ENCODE measurements around the gene TTC16. TPM values are rescaled to one million over a fixed set of nuclear protein-coding genes. Genes with fewer than 3 reads are reported as not detected.

Gene TTC16
- total RNA-seq, 1 donor from 2014 or later, result not detected

GRCh38 chr9:127721391-127721821, 5.5 kb downstream of the TTC16 start:
- H3K4me3 Mint-ChIP-seq, result no peak overlapping the region
- ChIA-PET CTCF (no interaction called here), POLR2A (no interaction called here)
- no peaks in the 10 kb centered on the region for H3K36me3 Mint-ChIP-seq (ENCODE audit: low read depth)
- intact Hi-C loops (cut with micrococcal nuclease), result no loop called here
- H3K9me3 Mint-ChIP-seq, result no peaks in the 10 kb centered on the region
- TF ChIP-seq CTCF (IDR thresholded peaks at IDR 0.05), result no peak
- peaks cover 5% of the 10 kb centered on the region for H3K27me3 Mint-ChIP-seq
- ATAC-seq (ENCODE audit: low read depth), result no peak
- DNase-seq, result no peak
- peaks cover 2% of the 10 kb centered on the region for H3K4me1 Mint-ChIP-seq
- H3K27ac Mint-ChIP-seq, result no peak overlapping the region

- Mint-ChIP-seq H3K9me3 (no peaks in the 10 kb centered on the region), H3K4me1 (peaks cover 2% of the 10 kb centered on the region), H3K36me3 (ENCODE audit: low read depth) (no peaks in the 10 kb centered on the region), H3K27ac (no peak overlapping the region), H3K4me3 (no peak overlapping the region), H3K27me3 (peaks cover 5% of the 10 kb centered on the region)
- CTCF ChIA-PET, result no interaction called here
- TF ChIP-seq CTCF (IDR thresholded peaks at IDR 0.05), result no peak
- POLR2A ChIA-PET, result no interaction called here
- ATAC-seq (ENCODE audit: low read depth), result no peak
- intact Hi-C loops (cut with micrococcal nuclease), result no loop called here
- no peak for DNase-seq
Measured at GRCh38 chr9:127722055-127722745, 6.3 kb downstream of the TTC16 start.

GRCh38 chr9:127723013-127723412, 7.1 kb downstream of the TTC16 start:
- H3K27ac Mint-ChIP-seq, result no peak overlapping the region
- TF ChIP-seq CTCF (IDR thresholded peaks at IDR 0.05), result no peak
- no peak for DNase-seq
- peaks cover 2% of the 10 kb centered on the region for H3K4me1 Mint-ChIP-seq
- intact Hi-C loops (cut with micrococcal nuclease), result no loop called here
- H3K36me3 Mint-ChIP-seq (ENCODE audit: low read depth), result no peaks in the 10 kb centered on the region
- H3K27me3 Mint-ChIP-seq, result peaks cover 5% of the 10 kb centered on the region
- ATAC-seq (ENCODE audit: low read depth), result no peak
- ChIA-PET POLR2A (interaction anchor here (1.3 kb wide), 1 partner anchor 12 kb away, joined by 3 read pairs; no protein-coding TSS in a partner anchor), CTCF (no interaction called here)
- no peak overlapping the region for H3K4me3 Mint-ChIP-seq
- H3K9me3 Mint-ChIP-seq, result no peaks in the 10 kb centered on the region

- no peak for TF ChIP-seq CTCF (IDR thresholded peaks at IDR 0.05)
- intact Hi-C loops (cut with micrococcal nuclease), result no loop called here
- Mint-ChIP-seq H3K9me3 (no peaks in the 10 kb centered on the region), H3K4me1 (peaks cover 2% of the 10 kb centered on the region), H3K36me3 (ENCODE audit: low read depth) (no peaks in the 10 kb centered on the region), H3K27ac (no peak overlapping the region), H3K27me3 (peaks cover 5% of the 10 kb centered on the region), H3K4me3 (no peak overlapping the region)
- POLR2A ChIA-PET, result interaction anchor here (1.3 kb wide), 1 partner anchor 11 kb away, joined by 3 read pairs; no protein-coding TSS in a partner anchor
- ATAC-seq (ENCODE audit: low read depth), result no peak
- CTCF ChIA-PET, result no interaction called here
- no peak for DNase-seq
Measured at GRCh38 chr9:127723444-127723843, 7.6 kb downstream of the TTC16 start.

- no peaks in the 10 kb centered on the region for H3K9me3 Mint-ChIP-seq
- no peak for TF ChIP-seq CTCF (IDR thresholded peaks at IDR 0.05)
- CTCF ChIA-PET, result no interaction called here
- no peak overlapping the region for H3K4me3 Mint-ChIP-seq
- DNase-seq (no peak), ATAC-seq (ENCODE audit: low read depth) (no peak)
- H3K4me1 Mint-ChIP-seq, result peaks cover 2% of the 10 kb centered on the region
- intact Hi-C loops (cut with micrococcal nuclease), result no loop called here
- POLR2A ChIA-PET, result interaction anchor here (1.3 kb wide), 1 partner anchor 11 kb away, joined by 3 read pairs; no protein-coding TSS in a partner anchor
- no peaks in the 10 kb centered on the region for H3K36me3 Mint-ChIP-seq (ENCODE audit: low read depth)
- no peak overlapping the region for H3K27ac Mint-ChIP-seq
- peaks cover 5% of the 10 kb centered on the region for H3K27me3 Mint-ChIP-seq
Measured at GRCh38 chr9:127724012-127724411, 8.1 kb downstream of the TTC16 start.
